Astrocyte (in vitro differentiated cells and primary cell): ENCODE measurements around the gene COL23A1.

Experiments used
- EZH2 ChIP-seq: IDR thresholded peaks from 2 replicates; pipeline ENCODE4 v1.6.1; 2012; ENCODE audit warnings: mild to moderate bottlenecking, low read length, inconsistent platforms; ENCODE audit not compliant: insufficient read depth
- TF ChIP-seq, protein P1 (sequence below): IDR thresholded peaks from 2 replicates; pipeline ENCODE4 v1.5.1; 2011; ENCODE audit warnings: low read depth, mild to moderate bottlenecking, inconsistent platforms, low read length, moderate library complexity; ENCODE audit not compliant: insufficient read depth

DNA sequence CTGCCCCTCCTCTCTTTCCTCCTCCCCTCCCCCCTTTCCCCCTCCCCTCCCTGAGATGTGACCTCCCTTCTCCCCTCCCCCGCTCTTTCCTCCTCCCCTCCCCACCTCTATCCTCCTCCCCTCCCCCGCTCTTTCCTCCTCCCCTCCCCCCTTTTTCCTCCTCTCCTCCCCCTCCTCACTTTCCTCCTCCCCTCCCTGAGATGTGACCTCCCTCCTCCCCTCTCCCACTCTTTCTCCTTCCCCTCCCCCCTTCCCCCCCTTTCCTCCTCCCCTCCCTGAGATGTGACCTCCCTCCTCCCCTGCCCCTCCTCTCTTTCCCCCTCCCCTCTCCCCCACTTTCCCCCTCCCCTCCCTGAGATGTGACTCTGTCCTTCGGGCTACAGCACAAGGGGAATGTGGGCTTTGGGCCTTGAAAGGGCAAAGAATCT is 169.8 kb downstream of the COL23A1 start:
- TF ChIP-seq, protein P1, sequence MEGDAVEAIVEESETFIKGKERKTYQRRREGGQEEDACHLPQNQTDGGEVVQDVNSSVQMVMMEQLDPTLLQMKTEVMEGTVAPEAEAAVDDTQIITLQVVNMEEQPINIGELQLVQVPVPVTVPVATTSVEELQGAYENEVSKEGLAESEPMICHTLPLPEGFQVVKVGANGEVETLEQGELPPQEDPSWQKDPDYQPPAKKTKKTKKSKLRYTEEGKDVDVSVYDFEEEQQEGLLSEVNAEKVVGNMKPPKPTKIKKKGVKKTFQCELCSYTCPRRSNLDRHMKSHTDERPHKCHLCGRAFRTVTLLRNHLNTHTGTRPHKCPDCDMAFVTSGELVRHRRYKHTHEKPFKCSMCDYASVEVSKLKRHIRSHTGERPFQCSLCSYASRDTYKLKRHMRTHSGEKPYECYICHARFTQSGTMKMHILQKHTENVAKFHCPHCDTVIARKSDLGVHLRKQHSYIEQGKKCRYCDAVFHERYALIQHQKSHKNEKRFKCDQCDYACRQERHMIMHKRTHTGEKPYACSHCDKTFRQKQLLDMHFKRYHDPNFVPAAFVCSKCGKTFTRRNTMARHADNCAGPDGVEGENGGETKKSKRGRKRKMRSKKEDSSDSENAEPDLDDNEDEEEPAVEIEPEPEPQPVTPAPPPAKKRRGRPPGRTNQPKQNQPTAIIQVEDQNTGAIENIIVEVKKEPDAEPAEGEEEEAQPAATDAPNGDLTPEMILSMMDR: no peak
- no peak for TF ChIP-seq EZH2
